NCI-H146 treated with DMSO at 0.1 percent for 48 hours (cell line): ENCODE results near the gene DLG2.
"Not testable (repeated sequence)": the region's sequence is repeated elsewhere in the genome, so short reads cannot be mapped to it uniquely, and the experiment has no call there.

Experiments used
- DNase-seq: peaks from one replicate; lab custom pipeline; 2025; ENCODE audit not compliant: unreplicated experiment; lab: John Stamatoyannopoulos, UW

The DLG2 gene

GRCh38 chr11:85647078-85647477 lies 19.9 kb upstream of the DLG2 start:
- DNase-seq = no peak

GRCh38 chr11:85643191-85643614 lies 16.1 kb upstream of the DLG2 start:
- no peak for DNase-seq

- no peak for DNase-seq
Measured at GRCh38 chr11:85634747-85635146, 7.6 kb upstream of the DLG2 start.

GRCh38 chr11:85628771-85629341 lies 1.7 kb upstream of the DLG2 start:
- DNase-seq = no peak

- peak; percentile 97 for DNase-seq
Measured at GRCh38 chr11:85627998-85628770, 1.0 kb upstream of the DLG2 start, which contains the start of gene TMEM126B. TSS of gene TMEM126B (plus strand) at chr11:85628593. CDS start at chr11:85628608, 15 bp downstream.

GRCh38 chr11:85626496-85626895 lies 648 bp downstream of the DLG2 start:
- no peak for DNase-seq

GRCh38 chr11:85620256-85620655 lies 6.9 kb downstream of the DLG2 start:
- DNase-seq = no peak

- no peak for DNase-seq
Measured at GRCh38 chr11:85619499-85619898, 7.6 kb downstream of the DLG2 start.

- not testable (repeated sequence) for DNase-seq
Measured at GRCh38 chr11:85611643-85612042, 15.5 kb downstream of the DLG2 start.

GRCh38 chr11:85609286-85609685 lies 17.9 kb downstream of the DLG2 start:
- not testable (repeated sequence) for DNase-seq

- not testable (repeated sequence) for DNase-seq
Measured at GRCh38 chr11:85608621-85609020, 18.5 kb downstream of the DLG2 start.

GRCh38 chr11:85606237-85606636 lies 20.9 kb downstream of the DLG2 start:
- DNase-seq = not testable (repeated sequence)

- no peak for DNase-seq
Measured at GRCh38 chr11:85603220-85603619, 23.9 kb downstream of the DLG2 start.

- no peak for DNase-seq
Measured at GRCh38 chr11:85602526-85603213, 24.5 kb downstream of the DLG2 start.

GRCh38 chr11:85599083-85599482 lies 28.1 kb downstream of the DLG2 start:
- no peak for DNase-seq

GRCh38 chr11:85596886-85597285 lies 30.3 kb downstream of the DLG2 start:
- DNase-seq = no peak

GRCh38 chr11:85595285-85595884 lies 31.8 kb downstream of the DLG2 start:
- peak; percentile 28 for DNase-seq

GRCh38 chr11:85590848-85591483 lies 36.2 kb downstream of the DLG2 start:
- DNase-seq = no peak

- no peak for DNase-seq
Measured at GRCh38 chr11:85589373-85589772, 37.8 kb downstream of the DLG2 start.

GRCh38 chr11:85582111-85582510 lies 45.0 kb downstream of the DLG2 start:
- no peak for DNase-seq

- DNase-seq = no peak
Measured at GRCh38 chr11:85575388-85575787, 51.8 kb downstream of the DLG2 start.
